Upper lobe of left lung (tissue), 6 donors: ENCODE measurements around the gene VPS13D. TPM values are rescaled to one million over a fixed set of nuclear protein-coding genes. Genes with fewer than 3 reads are reported as not detected.

Experiments
- ATAC-seq, 2 donors: fragments of 200-7000 bp; cut with Tn5 transposase; one replicate each; pipeline ENCODE4 v1.9.1; 2022; ENCODE audit warnings: mild to moderate bottlenecking in 2 of 2, moderate library complexity in 2 of 2; ENCODE audit not compliant: low FRiP score in 2 of 2
- DNase-seq, 2 donors: peaks; one replicate each; pipeline ENCODE4 v3.0.0-alpha.2; 2019 to 2020
- H3K27ac ChIP-seq, 4 donors: fragments of 200-600 bp; sonication (generic); one replicate each; pipeline ENCODE4 v1.5.1; 2016 to 2019
- H3K27me3 ChIP-seq, 4 donors: fragments of 200-600 bp; sonication (generic); one replicate each; pipeline ENCODE4 v1.5.1; 2017 to 2019
- H3K36me3 ChIP-seq, 4 donors: fragments of 200-600 bp; sonication (generic); one replicate each; pipeline ENCODE4 v1.5.1; 2016 to 2019
- H3K4me1 ChIP-seq, 4 donors: fragments of 200-600 bp; sonication (generic); one replicate each; pipeline ENCODE4 v1.5.1; 2018 to 2019
- H3K4me3 ChIP-seq, 4 donors: fragments of 200-600 bp; sonication (generic); one replicate each; pipeline ENCODE4 v1.5.1; 2017 to 2019; ENCODE audit warnings: mild to moderate bottlenecking in 2 of 4, moderate library complexity in 1 of 4
- H3K9me3 ChIP-seq, 4 donors: fragments of 200-600 bp; sonication (generic); one replicate each; pipeline ENCODE4 v1.5.1; 2018 to 2019
- EP300 ChIP-seq, 4 donors: sonication (generic); formaldehyde crosslinking; IDR thresholded peaks; one replicate each; pipeline ENCODE4 v1.5.1; 2017; ENCODE audit warnings: antibody characterized with exemption in 4 of 4, control low read depth in 2 of 4
- POLR2A ChIP-seq, 4 donors: fragments of 450-650 bp; IDR thresholded peaks; one replicate each; pipeline ENCODE4 v1.5.1; 2016 to 2017; ENCODE audit warnings: antibody characterized with exemption in 4 of 4, mild to moderate bottlenecking in 2 of 4
- POLR2AphosphoS5 ChIP-seq, 2 donors: sonication (generic); formaldehyde crosslinking; IDR thresholded peaks; one replicate each; pipeline ENCODE4 v1.5.1; 2017; ENCODE audit warnings: antibody characterized with exemption in 2 of 2
- WGBS, 2 donors: methylation state at CpG; one replicate each; pipeline ENCODE4 v1.1.5; 2017 to 2018; 5-methylcytosine and 5-hydroxymethylcytosine counted together
- total RNA-seq, 6 donors: library from RNA; depleted of rRNA in 4 of 6; stranded (reverse); fragments of >200 nt in 4 of 6; gene quantifications; one replicate each; pipeline versions ENCODE4 v1.1.0 to v1.2.1, GENCODE V29; 2016 to 2021
- TF ChIP-seq, protein P1 (sequence below), 6 experiments: fragments of 450-650 bp in 4 of 6; fragments of 200-600 bp in 2 of 6; sonication (generic) in 2 of 6; IDR thresholded peaks; one replicate each; pipeline ENCODE4 v1.5.1; 2016 to 2019; ENCODE audit warnings: antibody characterized with exemption in 6 of 6
- donor health status: DM: no; HTN: no; CAD: no; lungs with moderate emphysema.
- donor health status: DM: no; HTN: yes; CAD: no; lungs with severe emphysema.

VPS13D gene
- total RNA-seq, 6 donors from 2014 or later, result 54.9 to 181 (median 87.9) TPM

DNA sequence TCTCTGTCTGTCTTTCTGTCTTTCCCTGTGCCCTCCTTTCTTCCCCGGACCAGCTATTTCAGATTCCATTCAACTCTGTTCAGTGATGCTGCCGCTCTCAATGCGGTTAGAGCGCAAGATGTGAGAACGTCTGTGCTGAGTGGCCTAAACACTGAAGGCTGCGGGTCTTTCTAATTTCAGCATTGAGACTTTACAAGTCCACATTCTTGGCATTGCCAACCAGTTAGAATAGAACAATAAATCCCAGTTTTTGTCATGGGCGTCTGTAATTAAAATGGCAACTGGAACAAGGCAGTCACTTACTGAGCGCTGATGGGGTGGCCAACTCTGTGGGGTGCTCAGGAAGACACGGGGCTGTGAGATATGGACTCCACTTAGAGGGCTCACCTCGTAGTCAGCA is 275.4 kb downstream of the VPS13D start:
- Histone ChIP-seq H3K9me3 (no peaks in the 10 kb centered on the region), H3K27ac (no peak overlapping the region), H3K4me1 (peaks cover 6 to 12% (median 9%) of the 10 kb centered on the region in 4 donors), H3K36me3 (peaks cover 0 to 42% (median 19%) of the 10 kb centered on the region in 4 donors), H3K4me3 (no peak overlapping the region), H3K27me3 (no peaks in the 10 kb centered on the region)
- DNase-seq, result no peak
- WGBS, 2 donors, result 92 to 95% methylated on average over 10 of the region's 10 CpGs
- TF ChIP-seq POLR2A (IDR thresholded peaks at IDR 0.05) (no peak), EP300 (IDR thresholded peaks at IDR 0.05) (no peak), POLR2AphosphoS5 (IDR thresholded peaks at IDR 0.05) (no peak)
- TF ChIP-seq, protein P1, sequence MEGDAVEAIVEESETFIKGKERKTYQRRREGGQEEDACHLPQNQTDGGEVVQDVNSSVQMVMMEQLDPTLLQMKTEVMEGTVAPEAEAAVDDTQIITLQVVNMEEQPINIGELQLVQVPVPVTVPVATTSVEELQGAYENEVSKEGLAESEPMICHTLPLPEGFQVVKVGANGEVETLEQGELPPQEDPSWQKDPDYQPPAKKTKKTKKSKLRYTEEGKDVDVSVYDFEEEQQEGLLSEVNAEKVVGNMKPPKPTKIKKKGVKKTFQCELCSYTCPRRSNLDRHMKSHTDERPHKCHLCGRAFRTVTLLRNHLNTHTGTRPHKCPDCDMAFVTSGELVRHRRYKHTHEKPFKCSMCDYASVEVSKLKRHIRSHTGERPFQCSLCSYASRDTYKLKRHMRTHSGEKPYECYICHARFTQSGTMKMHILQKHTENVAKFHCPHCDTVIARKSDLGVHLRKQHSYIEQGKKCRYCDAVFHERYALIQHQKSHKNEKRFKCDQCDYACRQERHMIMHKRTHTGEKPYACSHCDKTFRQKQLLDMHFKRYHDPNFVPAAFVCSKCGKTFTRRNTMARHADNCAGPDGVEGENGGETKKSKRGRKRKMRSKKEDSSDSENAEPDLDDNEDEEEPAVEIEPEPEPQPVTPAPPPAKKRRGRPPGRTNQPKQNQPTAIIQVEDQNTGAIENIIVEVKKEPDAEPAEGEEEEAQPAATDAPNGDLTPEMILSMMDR (IDR thresholded peaks at IDR 0.05), result no peak
- no peak for ATAC-seq

DNA sequence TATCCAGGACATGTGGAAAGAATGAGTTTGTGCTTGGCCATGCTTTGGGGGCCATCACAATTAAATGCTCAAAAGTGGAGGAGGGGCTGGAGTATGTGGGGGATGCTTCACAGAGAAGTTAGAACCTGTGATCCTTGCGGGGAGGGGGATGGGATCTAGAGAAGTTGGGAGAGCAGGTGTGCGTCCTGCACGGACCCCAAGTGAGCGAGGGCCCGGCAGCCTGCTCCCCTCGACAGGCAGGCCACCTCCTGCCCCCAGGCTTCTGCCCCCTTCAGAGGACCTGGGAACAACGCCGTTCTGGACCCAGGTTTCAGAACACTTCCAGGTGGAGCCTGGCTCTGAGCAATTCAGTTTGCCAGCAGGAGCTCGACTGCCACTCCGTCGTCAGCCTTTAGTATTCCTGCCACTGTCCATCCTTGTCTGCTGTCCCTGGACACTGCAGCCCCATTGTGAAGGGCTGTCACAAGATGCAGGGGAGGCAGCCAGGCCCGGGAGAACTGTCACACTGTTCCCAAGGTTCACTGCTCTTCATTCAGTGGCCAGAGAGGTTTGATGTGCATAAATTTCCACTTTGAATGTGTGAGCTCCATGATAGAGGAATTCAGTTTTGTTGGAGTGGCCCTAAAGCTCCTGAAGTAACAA is 275.9 kb downstream of the VPS13D start:
- DNase-seq, result no peak
- H3K27me3 ChIP-seq, result no peaks in the 10 kb centered on the region
- ATAC-seq, result no peak
- no peaks in the 10 kb centered on the region for H3K9me3 ChIP-seq
- H3K4me1 ChIP-seq, result peaks cover 11 to 18% (median 13%) of the 10 kb centered on the region in 4 donors
- WGBS, 2 donors, result 93 to 96% methylated on average over 11 to 12 of the region's 12 CpGs
- no peak overlapping the region for H3K4me3 ChIP-seq
- no peak for TF ChIP-seq EP300 (IDR thresholded peaks at IDR 0.05)
- no peak for TF ChIP-seq POLR2A (IDR thresholded peaks at IDR 0.05)
- TF ChIP-seq, protein P1 (IDR thresholded peaks at IDR 0.05), result no peak
- TF ChIP-seq POLR2AphosphoS5 (IDR thresholded peaks at IDR 0.05), result no peak
- no peak overlapping the region for H3K27ac ChIP-seq
- peaks cover 0 to 42% (median 19%) of the 10 kb centered on the region in 4 donors for H3K36me3 ChIP-seq

DNA sequence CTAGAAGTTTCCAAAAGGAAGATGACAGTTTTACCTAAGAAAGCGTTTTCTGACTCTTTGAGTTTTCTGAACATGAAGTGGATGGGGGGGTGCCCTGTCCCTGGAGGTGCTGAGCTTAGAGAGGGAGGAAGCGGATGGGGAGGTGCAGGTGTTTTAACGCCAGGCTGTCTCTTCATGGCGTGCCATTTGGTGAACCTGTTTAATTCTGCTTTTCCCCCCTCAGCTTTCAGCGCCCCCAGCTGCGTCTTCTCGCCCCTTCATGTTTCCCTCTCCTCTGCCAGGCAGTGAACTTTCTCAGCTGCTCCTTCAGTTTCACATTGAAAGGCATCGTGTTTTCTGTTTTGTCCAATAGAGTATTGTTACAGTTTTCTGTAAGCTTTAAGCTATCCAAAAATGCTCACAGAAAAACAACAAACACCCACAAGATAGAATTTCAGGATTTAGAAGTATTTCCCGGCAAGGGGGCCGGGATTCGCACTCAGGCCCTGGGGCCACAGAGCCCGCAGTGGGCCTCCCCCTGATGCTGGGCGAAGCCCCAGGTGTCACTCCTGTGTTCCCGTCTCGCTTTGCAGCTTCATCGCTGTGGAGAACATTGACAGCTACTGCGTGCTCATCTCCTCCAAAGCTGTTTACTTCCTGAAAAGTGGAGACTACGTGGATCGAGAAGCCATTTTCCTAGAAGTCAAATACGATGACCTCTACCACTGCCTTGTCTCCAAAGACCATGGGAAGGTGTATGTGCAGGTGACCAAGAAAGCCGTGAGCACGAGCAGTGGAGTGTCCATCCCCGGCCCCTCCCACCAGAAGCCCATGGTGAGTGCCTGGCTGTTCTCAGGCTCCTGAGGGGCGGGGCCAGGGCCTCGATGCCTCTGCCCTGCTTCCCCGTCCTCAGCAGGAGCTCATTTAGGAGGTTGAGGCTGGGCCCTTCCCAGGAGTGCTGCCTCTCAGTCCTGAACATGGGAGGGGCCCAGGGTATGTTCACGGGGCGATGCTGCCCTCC is 276.8 kb downstream of the VPS13D start:
- Histone ChIP-seq H3K4me1 (peaks cover 19 to 26% (median 21%) of the 10 kb centered on the region in 4 donors), H3K27me3 (no peaks in the 10 kb centered on the region), H3K36me3 (peaks cover 0 to 42% (median 18%) of the 10 kb centered on the region in 4 donors), H3K4me3 (no peak overlapping the region), H3K9me3 (no peaks in the 10 kb centered on the region), H3K27ac (no peak overlapping the region)
- DNase-seq (no peak), ATAC-seq (no peak)
- no peak for TF ChIP-seq POLR2AphosphoS5 (IDR thresholded peaks at IDR 0.05)
- TF ChIP-seq, protein P1 (IDR thresholded peaks at IDR 0.05), result no peak
- 97 to 98% methylated on average over 22 to 28 of the region's 28 CpGs for WGBS, 2 donors

- ATAC-seq, result no peak
- peaks cover 23 to 33% (median 29%) of the 10 kb centered on the region in 4 donors for H3K4me1 ChIP-seq
- peaks cover 0 to 37% (median 16%) of the 10 kb centered on the region in 4 donors for H3K36me3 ChIP-seq
- H3K27ac ChIP-seq, result no peak overlapping the region
- 94 to 95% methylated on average over 10 to 11 of the region's 11 CpGs for WGBS, 2 donors
- no peak overlapping the region for H3K4me3 ChIP-seq
- H3K27me3 ChIP-seq, result no peaks in the 10 kb centered on the region
- DNase-seq, result no peak
- no peaks in the 10 kb centered on the region for H3K9me3 ChIP-seq
- TF ChIP-seq, protein P1 (IDR thresholded peaks at IDR 0.05), result no peak
- no peak for TF ChIP-seq EP300 (IDR thresholded peaks at IDR 0.05)
- TF ChIP-seq POLR2A (IDR thresholded peaks at IDR 0.05), result no peak
- no peak for TF ChIP-seq POLR2AphosphoS5 (IDR thresholded peaks at IDR 0.05)
These were observed 277.8 kb downstream of the VPS13D start for GRCh38 chr1:12507631-12508030.
